HEK293 (cell line): ENCODE results near the gene ATP5ME.

Source experiments
- CTCF ChIA-PET: fragments of 350-600 bp; formaldehyde crosslinking; extraction: SDS; loops from one replicate; lab custom pipeline; 2021; ENCODE audit warnings: antibody characterized with exemption; lab: Yijun Ruan, JAX
- POLR2A ChIA-PET: fragments of 300-600 bp; formaldehyde crosslinking; extraction: SDS; loops from one replicate; lab custom pipeline; 2020; ENCODE audit warnings: antibody characterized with exemption, inconsistent platforms; lab: Yijun Ruan, JAX
- H3K27ac ChIP-seq: fragments of 200-500 bp; sonication (Bioruptor generic); 2 replicates; pipeline ENCODE4 v1.5.1; 2014; ENCODE audit warnings: low read depth, low read length, control low read depth, inconsistent platforms; ENCODE audit errors: extremely low read depth
- H3K36me3 ChIP-seq, 2 experiments: fragments of 200-500 bp in 1 of 2; sonication (Bioruptor generic) in 1 of 2; 1 replicate in 1 of 2; 2 replicates in 1 of 2; pipeline ENCODE4 v1.5.1; 2014 to 2017; ENCODE audit warnings: inconsistent platforms in 2 of 2, low read length in 2 of 2; ENCODE audit not compliant: control insufficient read depth in 2 of 2, insufficient read depth in 1 of 2
- H3K4me1 ChIP-seq: fragments of 200-500 bp; sonication (Bioruptor generic); 2 replicates; pipeline ENCODE4 v1.5.1; 2014; ENCODE audit warnings: mild to moderate bottlenecking, low read length, inconsistent platforms; ENCODE audit not compliant: control insufficient read depth, insufficient read depth
- H3K4me3 ChIP-seq: 2 replicates; pipeline ENCODE4 v1.5.1; 2011; ENCODE audit warnings: low read depth, mild to moderate bottlenecking, control low read depth, low read length, moderate library complexity
- H3K9me3 ChIP-seq: fragments of 200-500 bp; sonication (Bioruptor generic); 2 replicates; pipeline ENCODE4 v1.5.1; 2014; ENCODE audit warnings: low read depth, low read length, inconsistent platforms; ENCODE audit not compliant: control insufficient read depth, insufficient read depth
- MEIS1 ChIP-seq: sonication (generic); formaldehyde crosslinking; IDR thresholded peaks from 2 replicates; pipeline ENCODE4 v1.8.1; 2022; ENCODE audit warnings: missing genetic modification reagents, mild to moderate bottlenecking, borderline replicate concordance
- MYNN ChIP-seq: fragments of 450-650 bp; formaldehyde crosslinking; IDR thresholded peaks from 2 replicates; pipeline ENCODE4 v1.5.1; 2016; ENCODE audit warnings: missing biosample characterization, missing genetic modification characterization, borderline replicate concordance
- OSR2 ChIP-seq: fragments of 450-650 bp; formaldehyde crosslinking; IDR thresholded peaks from 2 replicates; pipeline ENCODE4 v1.5.1; 2016; ENCODE audit warnings: missing biosample characterization, missing genetic modification characterization
- SALL2 ChIP-seq: fragments of 450-650 bp; formaldehyde crosslinking; IDR thresholded peaks from 2 replicates; pipeline ENCODE4 v1.5.0; 2017; ENCODE audit warnings: missing biosample characterization, mild to moderate bottlenecking, missing genetic modification characterization, borderline replicate concordance
- YY1 ChIP-seq: fragments of 450-650 bp; formaldehyde crosslinking; IDR thresholded peaks from 2 replicates; pipeline ENCODE4 v1.5.1; 2018; ENCODE audit warnings: missing biosample characterization, missing genetic modification characterization
- ZIC2 ChIP-seq: fragments of 450-650 bp; formaldehyde crosslinking; IDR thresholded peaks from 2 replicates; pipeline ENCODE4 v1.5.1; 2016; ENCODE audit warnings: missing biosample characterization, missing genetic modification characterization
- ZNF112 ChIP-seq: fragments of 450-650 bp; formaldehyde crosslinking; IDR thresholded peaks from 2 replicates; pipeline ENCODE4 v1.5.0; 2017; ENCODE audit warnings: missing biosample characterization, missing genetic modification characterization
- ZNF174 ChIP-seq: fragments of 450-650 bp; formaldehyde crosslinking; IDR thresholded peaks from 2 replicates; pipeline ENCODE4 v1.5.0; 2017; ENCODE audit warnings: missing biosample characterization, mild to moderate bottlenecking, missing genetic modification characterization
- ZNF341 ChIP-seq: fragments of 450-650 bp; formaldehyde crosslinking; IDR thresholded peaks from 2 replicates; pipeline ENCODE4; 2016; ENCODE audit warnings: low read depth, missing biosample characterization, missing genetic modification characterization
- TF ChIP-seq, protein P1 (sequence below): fragments of 450-650 bp; formaldehyde crosslinking; IDR thresholded peaks from 2 replicates; pipeline ENCODE4 v1.5.1; 2016; ENCODE audit warnings: missing biosample characterization, missing genetic modification characterization, borderline replicate concordance

The ATP5ME gene

DNA sequence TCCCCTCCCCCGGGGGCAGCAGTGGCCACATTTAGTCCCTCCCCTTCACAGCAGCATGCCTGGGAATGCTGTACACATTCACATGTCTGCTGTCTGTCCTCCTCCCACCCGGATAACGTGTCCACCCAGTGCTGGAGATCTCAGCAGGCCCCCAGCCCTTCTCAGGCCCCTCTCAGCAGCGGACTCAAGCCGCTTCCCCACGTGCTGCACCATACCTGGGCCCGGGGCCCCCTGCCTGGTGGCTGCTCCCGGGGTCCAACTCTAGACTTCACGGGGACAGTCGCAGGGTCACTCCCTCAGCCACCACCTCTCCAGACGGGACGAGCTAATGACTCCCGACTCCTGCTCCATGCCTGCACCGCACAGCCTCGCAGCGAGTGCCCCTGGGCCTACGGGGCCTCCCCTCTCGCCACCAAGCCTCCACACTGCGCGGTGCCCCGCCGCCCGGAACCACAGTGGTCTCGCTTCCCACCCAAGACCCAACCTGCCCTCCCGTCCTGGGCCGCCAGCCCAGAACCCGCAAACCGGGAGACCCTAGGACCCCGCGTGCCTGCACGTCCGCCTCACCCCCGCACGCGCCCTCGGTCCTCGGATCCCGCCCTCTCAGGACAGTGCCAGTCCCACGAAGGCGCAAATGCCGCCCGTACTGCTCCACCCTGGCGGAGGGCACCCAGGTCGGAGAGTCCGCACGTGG lies 30.3 kb upstream of the ATP5ME start:
- Histone ChIP-seq H3K36me3 (peaks cover 0 to 12% of the 10 kb centered on the region in 2 experiments; a peak in 1 of 3 replicates), H3K27ac (no peak overlapping the region), H3K9me3 (no peaks in the 10 kb centered on the region), H3K4me3 (no peak overlapping the region), H3K4me1 (no peaks in the 10 kb centered on the region)
- ChIA-PET POLR2A (no interaction called here), CTCF (no interaction called here)
- 0 out of 2 replicates have a peak, but pooled peaks have one; percentile 19 for TF ChIP-seq ZIC2 (tag by site-specific recombination)
- TF ChIP-seq, protein P1, sequence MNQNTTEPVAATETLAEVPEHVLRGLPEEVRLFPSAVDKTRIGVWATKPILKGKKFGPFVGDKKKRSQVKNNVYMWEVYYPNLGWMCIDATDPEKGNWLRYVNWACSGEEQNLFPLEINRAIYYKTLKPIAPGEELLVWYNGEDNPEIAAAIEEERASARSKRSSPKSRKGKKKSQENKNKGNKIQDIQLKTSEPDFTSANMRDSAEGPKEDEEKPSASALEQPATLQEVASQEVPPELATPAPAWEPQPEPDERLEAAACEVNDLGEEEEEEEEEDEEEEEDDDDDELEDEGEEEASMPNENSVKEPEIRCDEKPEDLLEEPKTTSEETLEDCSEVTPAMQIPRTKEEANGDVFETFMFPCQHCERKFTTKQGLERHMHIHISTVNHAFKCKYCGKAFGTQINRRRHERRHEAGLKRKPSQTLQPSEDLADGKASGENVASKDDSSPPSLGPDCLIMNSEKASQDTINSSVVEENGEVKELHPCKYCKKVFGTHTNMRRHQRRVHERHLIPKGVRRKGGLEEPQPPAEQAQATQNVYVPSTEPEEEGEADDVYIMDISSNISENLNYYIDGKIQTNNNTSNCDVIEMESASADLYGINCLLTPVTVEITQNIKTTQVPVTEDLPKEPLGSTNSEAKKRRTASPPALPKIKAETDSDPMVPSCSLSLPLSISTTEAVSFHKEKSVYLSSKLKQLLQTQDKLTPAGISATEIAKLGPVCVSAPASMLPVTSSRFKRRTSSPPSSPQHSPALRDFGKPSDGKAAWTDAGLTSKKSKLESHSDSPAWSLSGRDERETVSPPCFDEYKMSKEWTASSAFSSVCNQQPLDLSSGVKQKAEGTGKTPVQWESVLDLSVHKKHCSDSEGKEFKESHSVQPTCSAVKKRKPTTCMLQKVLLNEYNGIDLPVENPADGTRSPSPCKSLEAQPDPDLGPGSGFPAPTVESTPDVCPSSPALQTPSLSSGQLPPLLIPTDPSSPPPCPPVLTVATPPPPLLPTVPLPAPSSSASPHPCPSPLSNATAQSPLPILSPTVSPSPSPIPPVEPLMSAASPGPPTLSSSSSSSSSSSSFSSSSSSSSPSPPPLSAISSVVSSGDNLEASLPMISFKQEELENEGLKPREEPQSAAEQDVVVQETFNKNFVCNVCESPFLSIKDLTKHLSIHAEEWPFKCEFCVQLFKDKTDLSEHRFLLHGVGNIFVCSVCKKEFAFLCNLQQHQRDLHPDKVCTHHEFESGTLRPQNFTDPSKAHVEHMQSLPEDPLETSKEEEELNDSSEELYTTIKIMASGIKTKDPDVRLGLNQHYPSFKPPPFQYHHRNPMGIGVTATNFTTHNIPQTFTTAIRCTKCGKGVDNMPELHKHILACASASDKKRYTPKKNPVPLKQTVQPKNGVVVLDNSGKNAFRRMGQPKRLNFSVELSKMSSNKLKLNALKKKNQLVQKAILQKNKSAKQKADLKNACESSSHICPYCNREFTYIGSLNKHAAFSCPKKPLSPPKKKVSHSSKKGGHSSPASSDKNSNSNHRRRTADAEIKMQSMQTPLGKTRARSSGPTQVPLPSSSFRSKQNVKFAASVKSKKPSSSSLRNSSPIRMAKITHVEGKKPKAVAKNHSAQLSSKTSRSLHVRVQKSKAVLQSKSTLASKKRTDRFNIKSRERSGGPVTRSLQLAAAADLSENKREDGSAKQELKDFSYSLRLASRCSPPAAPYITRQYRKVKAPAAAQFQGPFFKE: no peak

DNA sequence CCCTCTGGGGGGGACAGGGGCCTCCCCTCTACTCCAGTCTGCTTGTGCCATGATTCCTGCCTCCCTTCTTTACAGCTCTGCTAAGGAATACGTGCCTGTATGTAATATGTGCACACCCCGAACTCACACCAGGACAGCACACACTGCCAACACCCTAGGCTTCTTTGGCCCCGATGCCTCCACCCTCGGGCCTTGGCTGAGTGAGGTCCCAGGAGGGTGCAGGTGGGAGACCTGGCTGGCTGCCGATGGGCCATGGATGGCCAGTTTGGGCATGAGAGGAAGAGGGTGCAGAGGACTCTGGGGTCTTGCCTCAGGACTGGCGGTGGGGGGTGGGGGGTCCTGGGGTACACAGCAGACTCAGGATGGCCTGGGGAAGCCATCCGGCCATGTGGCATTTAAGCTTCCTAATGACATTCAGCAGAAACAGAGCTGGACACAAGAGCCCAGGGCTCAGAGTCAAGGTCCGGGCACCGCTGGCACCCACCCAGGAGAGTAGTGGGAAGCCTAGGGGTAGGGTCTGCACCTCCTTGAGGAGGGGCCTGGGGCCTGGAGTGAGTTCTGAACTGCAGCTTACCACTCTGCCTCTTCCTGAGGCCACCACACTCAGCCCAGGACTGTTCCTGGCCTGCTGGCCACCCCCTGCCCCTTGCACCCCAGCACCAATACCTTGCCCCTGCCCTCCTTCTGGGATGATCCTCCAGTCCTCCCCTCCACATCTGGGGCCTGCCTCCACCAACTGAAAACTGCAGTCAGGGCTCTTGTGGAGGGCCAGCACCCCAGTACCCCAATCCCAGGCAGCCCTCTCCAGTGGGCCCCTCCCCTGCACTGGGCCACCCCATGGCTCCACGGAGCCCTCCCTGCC lies 29.5 kb upstream of the ATP5ME start:
- CTCF ChIA-PET: no interaction called here
- H3K4me1 ChIP-seq: no peaks in the 10 kb centered on the region
- H3K4me3 ChIP-seq: no peak overlapping the region
- peaks cover 0 to 5% of the 10 kb centered on the region in 2 experiments; a peak in 1 of 3 replicates for H3K36me3 ChIP-seq
- TF ChIP-seq ZNF174 (tag by site-specific recombination) (no peak), SALL2 (no peak), OSR2 (tag by site-specific recombination) (no peak), MYNN (tag by site-specific recombination) (no peak), ZNF112 (no peak), MEIS1 (no peak), ZNF341 (tag by site-specific recombination) (no peak), YY1 (tag by site-specific recombination) (no peak)
- TF ChIP-seq, protein P1: no peak
- H3K9me3 ChIP-seq: no peaks in the 10 kb centered on the region
- POLR2A ChIA-PET: no interaction called here
- no peak overlapping the region for H3K27ac ChIP-seq
